Activated T-helper 1 cell treated with anti-CD3 and anti-CD28 coated beads, Interleukin-2, amount 50 U/mL, for 16 hours (primary cell): ENCODE measurements around the gene CFAP45.
A peak's percentile ranks its signal among the peaks of the same experiment; 100 is the strongest.

Experiments used
- DNase-seq, 2 donors: peaks; one replicate each; pipeline ENCODE4 v3.0.0-alpha.2; 2020; ENCODE audit warnings: low read depth in 1 of 2, low spot score in 1 of 2

The CFAP45 gene

DNA sequence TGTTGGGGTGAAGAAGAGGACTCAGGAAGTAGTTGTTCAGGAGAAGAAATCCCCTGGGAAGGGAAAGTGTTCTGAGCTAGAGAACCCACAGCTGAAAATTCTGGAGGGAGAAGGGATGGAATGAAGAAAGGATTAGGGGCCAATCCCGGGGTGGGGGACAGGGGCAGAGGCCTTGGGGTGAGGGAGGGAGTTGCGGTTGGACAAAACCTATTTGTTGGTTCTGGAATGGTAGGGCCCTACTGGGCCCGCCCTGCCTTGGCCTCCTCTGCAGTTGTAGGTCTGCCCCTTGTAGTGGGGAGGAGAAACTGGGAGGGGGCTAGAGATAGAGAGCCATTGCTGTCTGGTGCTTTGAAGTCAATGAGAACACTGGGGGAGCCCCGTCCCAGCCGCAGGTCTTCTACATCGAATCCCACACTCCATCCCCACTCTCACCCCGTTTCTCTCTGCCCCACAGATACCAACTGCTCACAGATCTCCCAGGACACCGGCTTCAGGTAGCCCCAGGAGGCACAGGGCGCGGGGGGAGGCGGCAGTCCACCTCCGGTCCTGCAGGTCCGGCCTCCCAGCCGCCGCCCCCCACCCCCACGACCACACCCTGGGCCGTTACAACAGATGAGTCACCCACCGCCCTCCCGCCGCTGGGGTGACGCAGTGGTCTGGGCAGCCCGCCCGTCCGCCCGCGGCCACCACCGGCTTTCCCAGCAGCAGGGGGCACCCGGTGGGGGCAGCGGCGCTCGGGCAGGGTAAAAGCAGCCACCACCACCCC is 24.2 kb upstream of the CFAP45 start:
- DNase-seq: peak; percentile 24 to 52

DNA sequence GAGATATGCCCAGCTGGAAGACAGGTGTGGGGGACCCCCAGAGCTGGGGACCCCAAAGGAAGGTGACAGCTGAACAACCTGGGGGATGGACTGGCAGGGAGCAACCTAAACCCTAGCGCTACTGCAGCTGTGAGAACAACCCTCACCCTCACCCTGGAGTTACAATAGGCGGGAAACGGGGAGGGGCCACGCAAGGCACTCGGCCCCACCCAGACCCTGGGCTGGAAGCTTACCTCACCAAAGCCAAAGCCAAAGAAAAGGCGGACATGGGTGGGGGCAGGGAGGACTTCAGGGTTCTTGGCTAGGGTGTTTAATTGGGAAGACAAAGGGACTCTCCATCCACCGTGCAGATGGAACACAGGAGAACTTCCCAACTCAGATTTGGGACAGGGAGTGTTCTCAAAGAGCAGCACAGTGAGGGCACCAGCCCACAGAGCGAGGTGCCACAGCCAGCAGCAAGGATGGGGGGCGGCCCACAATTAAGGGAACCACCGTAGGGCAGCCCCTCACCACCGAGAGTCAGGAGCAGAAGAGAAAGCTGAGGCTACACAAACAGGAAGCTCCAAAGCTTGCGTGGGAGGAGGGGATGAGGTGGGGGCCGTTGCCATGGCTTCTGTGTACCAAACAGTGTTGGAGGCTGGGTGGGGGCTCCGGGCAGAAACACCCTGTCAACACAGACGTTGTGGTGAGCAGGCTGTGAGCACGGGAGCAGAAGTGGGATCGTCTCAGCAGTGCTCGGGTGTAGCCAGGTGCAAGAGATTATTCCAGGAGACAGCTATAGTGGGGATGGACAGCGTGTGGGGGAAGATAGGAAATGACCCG is 23.4 kb upstream of the CFAP45 start:
- peak; percentile 68 to 79 for DNase-seq

DNA sequence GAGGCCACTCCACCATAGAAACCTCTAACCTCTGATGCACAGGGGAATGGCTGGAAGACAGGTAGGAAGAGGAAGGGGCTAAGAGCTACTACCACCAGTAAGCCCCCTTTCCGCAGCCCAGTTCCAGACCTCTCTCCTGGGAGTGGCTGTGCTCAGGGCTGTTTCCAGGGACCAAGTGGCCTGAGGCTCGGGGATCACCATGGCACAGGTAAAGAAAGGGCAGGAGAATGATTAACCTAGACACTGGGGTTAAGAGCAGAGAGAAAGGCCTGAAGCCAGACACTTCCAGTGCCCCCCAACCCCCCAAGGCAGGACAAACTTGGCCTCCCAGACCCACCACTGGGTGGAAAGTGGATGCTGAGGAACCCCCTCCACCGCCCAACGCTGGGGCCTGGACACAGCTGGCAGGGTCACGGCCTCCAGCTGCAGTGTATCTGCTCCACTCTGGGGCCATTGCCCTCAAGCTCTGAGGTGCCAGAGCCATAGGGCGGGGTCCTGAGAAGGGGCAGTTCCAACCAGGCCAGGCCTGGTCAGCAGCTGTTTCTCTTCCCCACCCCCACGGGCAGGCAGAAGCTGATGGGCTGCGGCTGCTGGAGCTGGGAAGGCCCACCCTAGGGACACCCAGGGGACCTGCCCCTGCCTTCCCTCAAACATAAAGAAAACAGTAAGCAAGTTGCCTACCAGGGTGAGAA is 22.7 kb upstream of the CFAP45 start:
- DNase-seq: no peak

DNA sequence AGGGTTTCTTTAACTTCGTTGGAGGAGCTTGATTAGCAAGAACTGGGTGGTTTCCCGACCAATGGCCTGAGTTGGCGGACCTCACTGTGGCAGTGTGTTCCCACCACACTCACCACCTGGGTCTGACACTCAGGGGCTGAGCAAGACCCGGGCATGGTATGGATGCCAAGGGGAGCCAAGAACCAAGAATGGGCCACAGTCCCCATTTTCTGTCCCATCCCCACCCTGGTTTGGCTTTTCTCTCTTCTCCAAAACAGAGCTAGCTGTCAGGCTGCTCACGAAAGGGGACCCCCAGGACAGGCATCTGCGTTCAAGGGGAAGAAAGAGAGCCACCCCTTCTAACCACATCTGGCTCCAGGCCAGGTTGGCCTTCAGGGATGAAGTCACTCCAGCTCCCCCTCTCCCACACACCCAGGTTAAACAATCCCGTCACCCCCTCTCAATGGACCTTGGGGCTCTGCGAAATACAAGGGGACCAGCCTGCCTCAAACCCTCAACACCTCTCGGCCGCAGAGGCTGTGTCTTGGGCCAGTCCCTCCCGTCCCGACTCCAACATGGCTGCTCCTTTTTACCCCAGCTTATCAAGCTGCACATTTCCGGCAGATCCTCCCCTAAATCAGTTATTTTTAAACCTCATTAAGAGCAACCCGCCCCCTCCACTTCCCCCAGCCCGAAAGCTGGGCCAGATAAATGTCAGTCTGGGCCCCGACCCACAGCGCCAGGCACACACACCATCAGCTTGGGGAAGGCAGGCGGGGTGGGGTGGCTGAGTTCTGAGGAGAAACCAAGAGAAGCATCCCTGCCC is 21.9 kb upstream of the CFAP45 start:
- DNase-seq: no peak

DNA sequence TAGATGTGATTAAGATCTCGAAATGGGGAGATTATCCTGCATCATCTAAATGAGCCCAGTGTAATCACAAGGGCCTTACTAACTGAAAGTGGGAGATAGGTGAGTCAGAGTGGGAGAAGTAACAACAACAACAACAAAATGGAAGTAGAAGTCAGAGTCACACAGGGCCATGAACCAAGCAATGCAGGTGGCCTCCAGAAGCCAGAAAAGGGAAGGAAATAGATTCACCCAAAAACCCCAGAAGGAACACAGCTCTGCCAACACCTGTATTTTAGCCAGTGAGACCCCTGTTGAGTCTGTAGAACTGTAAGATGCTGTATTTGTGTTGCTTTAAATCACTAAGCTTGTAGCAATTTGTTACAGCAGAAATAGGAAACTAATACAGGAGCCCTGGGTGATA is 21.3 kb upstream of the CFAP45 start:
- DNase-seq: no peak

DNA sequence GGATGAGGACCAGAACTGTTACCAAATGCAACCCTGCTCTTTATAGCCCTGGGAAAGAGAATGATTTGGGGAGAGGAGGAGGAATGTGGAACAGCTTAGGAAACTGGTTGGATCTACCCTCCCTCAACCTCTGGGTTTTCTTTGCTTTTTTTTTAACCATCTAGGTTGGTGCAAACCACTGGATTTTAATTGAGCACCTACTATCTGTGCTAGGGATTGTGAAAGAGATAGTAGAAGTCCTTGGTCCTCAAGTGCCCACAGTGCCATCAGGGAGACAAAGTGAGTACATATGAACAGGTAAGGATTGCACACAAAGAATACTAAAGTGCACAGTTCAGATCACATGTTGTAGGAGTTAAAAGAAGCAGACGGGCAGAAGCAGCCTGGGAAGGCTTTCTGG is 20.7 kb upstream of the CFAP45 start:
- no peak for DNase-seq

DNA sequence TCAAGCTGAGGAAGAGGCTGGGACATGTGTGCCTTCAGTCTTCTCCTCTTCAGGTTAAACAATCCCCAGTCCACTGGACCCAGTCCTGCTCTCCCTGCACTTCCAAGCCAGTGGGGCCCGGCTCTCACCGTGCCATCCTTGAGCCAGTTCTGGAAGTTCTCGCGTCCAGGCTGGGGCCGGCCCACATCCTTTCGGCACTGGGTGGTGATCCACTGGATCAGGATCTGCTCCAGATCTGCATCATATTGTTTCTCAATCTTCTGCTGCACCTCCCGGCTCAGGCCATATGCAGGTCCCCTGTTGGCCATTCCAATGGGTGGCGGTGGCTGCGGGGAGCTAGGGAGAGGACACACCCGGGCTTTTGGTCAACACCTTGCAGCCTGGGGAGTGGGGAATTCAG is 20.2 kb upstream of the CFAP45 start:
- no peak for DNase-seq

DNA sequence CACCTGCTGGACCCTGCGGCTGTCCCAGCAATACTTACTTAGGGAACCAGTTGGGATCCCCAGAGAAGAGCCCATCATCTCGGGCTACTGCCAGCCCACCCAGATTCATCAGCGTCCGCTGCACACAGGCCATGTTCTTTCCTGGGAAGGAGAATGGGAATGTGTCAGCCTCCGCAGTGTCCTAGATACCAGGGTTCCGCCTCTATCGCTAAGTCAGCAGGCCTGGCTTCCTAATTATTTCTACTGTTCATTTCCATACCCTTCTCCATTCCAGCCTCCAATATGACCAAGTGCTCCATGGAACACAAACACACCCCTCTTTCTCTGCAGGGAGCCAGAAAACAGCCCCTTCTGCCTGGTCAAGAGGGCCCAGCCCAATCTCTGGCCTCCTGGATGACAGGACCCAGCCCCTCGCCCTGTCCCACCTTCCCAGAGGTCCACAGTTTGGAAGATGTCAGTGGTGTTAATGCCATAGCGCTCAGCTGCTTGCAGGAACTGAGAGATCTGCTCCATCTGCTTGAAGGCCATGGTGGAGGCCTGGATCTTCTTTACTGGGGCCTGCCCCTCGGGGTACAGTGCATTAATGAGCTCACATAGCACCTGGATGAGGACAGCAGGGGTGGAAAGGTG is 19.4 kb upstream of the CFAP45 start:
- no peak for DNase-seq

DNA sequence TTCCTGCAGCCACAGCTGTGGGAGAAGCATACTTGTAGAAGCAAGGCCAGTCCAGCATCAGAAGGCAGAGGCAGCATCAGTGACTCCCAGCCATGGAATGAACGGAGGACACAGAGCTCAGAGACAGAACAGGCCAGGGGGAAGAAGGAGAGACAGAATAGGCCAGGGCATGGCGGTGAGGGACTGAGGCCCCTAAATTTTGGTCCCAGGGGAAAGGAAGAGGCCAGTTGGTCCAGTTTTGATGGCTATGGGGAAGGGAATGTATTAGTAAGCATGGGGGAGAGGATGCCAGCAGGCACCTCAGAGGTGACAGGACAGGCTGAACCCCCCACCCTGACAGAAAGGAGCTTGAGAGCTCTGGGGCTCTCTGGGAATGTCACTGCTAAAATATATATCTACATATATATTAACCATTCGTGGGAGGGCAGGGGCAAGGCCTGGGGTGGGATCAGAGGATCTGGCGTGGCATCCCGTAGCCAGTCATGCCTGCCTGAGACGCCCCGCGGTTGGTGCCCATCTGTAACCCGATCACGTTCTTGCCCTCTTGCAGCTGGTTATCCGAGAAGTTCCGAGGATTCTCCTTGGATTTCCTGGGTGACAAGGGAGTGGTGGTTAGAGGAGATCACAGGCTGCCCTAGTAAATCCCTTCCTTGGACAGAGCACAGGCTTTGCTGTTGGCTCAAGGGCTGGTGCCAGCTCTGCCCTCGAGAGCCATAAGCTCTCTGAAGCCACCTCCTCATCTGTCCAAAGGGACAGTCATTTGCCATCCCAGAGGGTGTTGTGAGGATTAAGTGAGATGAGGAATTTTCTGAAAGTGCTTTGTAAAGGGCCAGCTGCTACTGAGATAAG is 18.6 kb upstream of the CFAP45 start:
- no peak for DNase-seq

DNA sequence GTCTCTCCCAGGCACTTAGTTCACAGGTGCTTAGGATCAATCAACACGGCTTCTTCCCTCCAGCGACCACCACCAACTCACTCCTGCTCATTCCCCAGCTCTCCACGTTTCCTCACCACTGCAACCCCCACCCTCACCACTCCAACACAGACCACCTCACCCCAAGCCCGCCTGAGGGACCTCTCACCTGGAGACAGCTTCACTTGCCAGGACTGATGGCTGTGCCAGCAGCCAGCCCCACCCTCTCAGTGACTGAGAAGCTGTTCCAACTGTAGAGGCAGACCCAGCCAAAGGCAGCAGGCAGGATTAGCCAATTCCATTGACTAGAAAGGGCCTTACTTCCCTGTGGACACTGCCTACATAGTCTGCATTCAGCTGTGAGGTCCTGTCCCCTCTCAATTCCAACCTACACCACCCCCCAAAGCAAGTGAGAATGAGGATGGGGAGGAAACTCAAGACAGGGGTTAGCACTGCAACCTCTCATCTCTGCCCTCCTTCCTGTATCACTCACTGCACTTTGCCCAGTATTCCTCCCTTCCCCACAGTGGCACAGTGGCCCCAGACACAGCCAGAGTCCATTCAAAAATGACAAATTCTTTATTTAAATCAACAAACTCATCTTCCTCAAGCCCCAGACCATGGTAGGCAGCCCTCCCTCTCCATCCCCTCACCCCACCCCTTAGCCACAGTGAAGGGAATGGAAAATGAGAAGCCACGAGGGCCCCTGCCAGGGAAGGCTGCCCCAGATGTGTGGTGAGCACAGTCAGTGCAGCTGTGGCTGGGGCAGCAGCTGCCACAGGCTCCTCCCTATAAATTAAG is 17.8 kb upstream of the CFAP45 start:
- no peak for DNase-seq

DNA sequence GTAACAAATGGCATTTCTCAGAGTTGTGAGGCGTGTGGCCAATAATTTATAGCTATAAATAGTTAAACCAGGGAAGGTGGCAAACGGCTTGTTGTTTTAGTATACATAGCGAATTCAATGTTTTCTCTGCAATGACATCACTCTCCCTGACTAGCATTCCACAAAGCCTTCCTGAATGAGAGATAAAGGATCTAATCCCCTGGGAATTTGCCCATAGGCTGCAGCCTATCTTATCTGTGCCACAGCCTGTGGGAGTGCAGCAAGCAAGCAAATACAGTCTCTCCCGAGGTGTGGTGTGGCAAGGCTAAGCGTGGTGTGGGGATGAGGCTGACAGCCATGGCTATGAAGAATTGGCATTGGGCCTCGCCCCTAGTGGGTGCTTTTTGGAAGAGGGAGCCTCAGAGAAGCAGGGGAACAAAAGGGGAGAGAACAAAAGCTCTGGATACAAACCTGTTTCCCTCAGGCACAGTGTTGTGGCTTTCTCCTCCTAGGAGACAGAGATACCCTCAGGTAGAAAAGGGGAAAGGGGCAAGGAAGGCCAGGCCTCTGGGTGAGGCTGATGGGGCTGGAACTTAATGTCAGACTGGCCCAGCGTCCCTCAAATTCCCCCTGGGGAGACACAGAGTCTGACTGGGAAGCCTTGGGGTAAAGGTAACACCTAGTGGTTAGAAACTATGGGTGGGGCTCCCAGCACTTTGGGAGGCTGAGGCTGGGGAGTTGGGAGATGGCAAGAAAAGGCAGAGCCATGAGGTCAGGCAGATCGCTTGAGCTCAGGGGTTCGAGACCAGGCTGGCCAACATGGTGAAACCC is 16.5 kb upstream of the CFAP45 start:
- no peak for DNase-seq

DNA sequence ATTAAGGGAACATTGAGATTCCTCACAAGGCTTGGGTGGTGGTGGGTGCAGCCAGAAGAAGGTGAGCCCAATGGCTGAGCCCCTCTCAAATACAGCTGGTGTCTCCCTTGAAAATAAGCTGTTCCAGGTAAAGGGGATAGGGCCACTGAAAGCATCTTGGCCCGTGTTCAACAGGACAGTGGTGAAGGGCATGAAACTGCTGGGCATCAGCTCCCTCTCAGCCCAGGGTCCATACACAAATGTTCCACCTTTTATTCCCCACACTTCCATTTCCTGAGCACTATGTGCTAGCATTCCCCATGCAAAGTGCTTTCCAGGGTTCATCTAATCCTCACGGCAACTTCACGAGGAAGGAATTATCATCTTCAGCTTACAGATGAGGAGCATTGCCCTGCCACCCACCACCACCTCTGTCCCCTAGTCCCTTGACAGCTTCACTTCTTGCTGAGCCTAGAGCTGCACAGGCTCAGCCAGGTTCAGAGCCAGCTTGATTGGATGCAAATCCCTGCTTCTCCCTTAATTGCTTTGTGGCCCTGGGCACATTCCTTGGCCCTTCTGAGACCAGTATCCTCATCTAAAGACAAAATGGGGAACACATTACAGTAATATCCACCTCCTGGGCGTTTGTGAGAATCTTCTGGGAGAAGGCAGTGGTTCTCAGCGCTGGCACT is 15.7 kb upstream of the CFAP45 start:
- no peak for DNase-seq

DNA sequence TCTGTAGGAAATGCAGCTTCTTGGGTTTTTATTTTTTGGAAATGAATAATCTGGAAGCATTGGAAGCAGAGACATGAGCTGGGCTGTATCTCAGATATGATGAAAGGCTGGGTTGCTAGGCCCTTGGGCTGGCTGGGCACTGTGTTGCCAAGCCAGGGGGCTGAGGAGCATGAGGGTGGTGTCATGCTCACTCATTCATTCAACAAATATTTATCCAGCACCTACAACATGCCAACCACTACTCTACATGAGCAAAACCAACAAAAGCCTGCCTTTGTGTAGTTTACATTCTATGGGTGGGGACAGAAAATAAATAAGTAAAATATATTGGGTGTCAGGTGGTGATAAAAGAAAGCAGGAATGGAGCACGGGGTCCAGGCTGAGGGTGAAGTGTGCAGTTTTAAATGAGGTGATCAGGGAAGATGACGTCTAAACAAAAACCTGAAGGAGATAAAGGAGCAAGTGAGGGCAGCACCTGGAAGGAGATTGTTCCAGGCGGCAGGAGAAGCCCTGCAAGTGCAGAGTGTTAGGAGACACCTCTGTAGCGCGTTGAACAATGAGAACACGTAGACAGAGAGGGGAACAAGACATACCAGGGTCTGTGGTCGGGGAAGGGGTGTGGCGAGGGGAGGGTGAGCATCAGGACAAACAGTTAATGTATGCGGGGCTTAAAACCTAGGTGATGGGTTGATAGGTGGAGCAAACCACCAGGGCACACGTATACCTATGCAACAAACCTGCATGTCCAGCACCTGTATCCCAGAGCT is 14.5 kb upstream of the CFAP45 start:
- DNase-seq: no peak

DNA sequence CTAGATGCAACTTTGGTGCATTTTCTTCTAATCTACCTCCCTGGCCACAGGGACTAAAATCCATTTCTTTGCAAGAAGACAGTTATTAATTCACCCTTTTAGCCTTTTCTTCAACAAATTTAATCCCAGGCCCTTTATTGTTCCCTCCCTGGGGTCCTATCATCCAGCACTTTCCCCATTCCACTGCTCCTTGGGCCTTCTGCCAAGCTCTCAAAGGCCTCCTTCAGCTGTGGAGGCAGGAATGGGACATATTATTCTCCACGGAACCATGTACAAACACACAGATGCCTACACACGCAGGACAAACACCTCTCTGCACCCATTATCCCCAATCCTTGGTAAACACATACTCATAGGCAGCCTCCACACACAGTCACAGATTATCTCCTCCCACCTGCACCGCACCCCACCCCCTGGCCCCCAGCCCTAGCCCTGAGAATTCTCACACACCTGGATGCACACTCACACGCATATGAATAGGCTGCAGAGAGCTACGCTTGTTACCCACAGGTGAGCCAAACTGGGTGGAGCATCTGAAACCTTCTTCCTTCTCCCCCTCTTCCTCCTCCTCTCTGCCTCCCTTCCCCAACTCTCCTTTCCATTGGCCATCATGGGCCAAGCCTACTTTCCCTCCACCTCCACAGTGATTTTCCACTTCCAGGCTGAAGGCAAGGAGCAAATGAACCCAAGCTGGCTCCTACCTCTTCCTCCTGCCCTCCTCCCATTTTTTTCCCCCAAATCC is 13.7 kb upstream of the CFAP45 start:
- DNase-seq: no peak

DNA sequence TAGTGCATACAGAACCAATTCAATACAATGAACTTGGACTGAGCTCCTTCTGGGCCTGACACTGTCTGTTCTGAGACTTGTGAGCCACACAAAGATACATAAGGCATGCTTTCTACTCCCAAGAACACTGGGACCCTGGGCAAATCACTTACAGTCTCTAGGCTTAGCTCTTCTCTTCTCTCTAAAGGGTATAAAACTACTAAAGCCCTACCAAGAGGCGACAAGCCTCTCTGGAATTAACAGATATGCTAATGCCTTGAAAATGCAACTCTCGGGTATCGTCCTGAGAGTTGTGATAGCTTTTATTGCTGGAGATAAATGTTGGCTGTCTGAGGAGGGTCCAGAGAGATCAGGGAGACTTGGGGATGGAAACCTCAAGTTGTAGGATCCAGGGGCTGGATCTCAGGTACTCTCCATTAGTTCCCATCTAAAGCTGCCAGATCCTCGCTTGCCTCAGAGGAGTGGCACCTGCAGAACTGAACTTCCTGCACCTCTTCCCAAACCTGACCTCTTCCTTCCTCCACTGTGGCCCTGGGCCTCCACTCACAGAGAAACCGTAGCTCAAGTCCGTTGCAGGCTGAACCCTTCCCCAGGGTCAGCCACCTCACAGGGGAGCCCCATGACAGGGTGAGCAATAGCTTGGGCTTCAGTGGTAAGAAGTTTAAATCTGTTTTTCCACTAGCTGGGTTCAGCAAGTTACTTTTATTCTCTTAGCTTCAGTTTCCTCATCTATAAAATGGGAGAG is 11.5 kb upstream of the CFAP45 start:
- DNase-seq: no peak
